Right lobe of liver (tissue), 4 donors: ENCODE results near the gene FADS2.

Experiments used
- POLR2A ChIP-seq: fragments of 450-650 bp; IDR thresholded peaks from one replicate; pipeline ENCODE4 v1.6.1; 2017; ENCODE audit warnings: antibody characterized with exemption, mild to moderate bottlenecking
- TF ChIP-seq, protein P1 (sequence below), 4 donors: fragments of 200-600 bp in 3 of 4; fragments of 450-650 bp in 1 of 4; IDR thresholded peaks; one replicate each; pipeline versions ENCODE4 v1.5.1 to v1.8.0; 2016 to 2022; ENCODE audit warnings: antibody characterized with exemption in 4 of 4, mild to moderate bottlenecking in 2 of 4
- donor health status: DM: no; HTN: no; CAD: no.
- donor health status: DM: no; HTN: no; CAD: no.
- donor health status: DM: no; HTN: yes; CAD: no.

DNA sequence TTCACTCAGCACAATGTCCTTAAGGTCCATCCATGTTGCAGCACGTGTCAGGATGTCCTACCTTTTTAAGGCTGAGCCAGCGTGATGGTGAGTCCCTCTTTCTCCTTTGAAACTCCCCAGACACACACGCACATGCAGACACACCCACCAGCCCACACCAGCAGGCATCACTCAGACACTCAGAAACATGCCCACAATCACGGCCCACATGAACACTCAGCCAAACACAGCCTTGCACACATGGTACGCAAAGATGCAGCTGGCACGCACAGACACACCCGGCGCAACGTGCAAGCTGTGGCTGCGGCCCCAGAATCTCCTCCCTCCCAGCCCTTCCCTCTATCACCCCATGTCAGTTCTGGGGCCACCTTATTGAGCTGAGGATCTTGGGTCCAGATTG, 55.2 kb downstream of the FADS2 start:
- TF ChIP-seq, protein P1, sequence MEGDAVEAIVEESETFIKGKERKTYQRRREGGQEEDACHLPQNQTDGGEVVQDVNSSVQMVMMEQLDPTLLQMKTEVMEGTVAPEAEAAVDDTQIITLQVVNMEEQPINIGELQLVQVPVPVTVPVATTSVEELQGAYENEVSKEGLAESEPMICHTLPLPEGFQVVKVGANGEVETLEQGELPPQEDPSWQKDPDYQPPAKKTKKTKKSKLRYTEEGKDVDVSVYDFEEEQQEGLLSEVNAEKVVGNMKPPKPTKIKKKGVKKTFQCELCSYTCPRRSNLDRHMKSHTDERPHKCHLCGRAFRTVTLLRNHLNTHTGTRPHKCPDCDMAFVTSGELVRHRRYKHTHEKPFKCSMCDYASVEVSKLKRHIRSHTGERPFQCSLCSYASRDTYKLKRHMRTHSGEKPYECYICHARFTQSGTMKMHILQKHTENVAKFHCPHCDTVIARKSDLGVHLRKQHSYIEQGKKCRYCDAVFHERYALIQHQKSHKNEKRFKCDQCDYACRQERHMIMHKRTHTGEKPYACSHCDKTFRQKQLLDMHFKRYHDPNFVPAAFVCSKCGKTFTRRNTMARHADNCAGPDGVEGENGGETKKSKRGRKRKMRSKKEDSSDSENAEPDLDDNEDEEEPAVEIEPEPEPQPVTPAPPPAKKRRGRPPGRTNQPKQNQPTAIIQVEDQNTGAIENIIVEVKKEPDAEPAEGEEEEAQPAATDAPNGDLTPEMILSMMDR (IDR thresholded peaks at IDR 0.05): no peak
- TF ChIP-seq POLR2A: no peak
